Measurements from ENCODE around the gene YJU2. TPM values are rescaled to one million over a fixed set of nuclear protein-coding genes. Genes with fewer than 3 reads are reported as not detected.
A peak's percentile ranks its signal among the peaks of the same experiment; 100 is the strongest.
"Not testable (repeated sequence)": the region's sequence is repeated elsewhere in the genome, so short reads cannot be mapped to it uniquely, and the experiment has no call there.

The YJU2 gene
- total RNA-seq, 1 donor from 2014 or later = 12.3 TPM

DNA sequence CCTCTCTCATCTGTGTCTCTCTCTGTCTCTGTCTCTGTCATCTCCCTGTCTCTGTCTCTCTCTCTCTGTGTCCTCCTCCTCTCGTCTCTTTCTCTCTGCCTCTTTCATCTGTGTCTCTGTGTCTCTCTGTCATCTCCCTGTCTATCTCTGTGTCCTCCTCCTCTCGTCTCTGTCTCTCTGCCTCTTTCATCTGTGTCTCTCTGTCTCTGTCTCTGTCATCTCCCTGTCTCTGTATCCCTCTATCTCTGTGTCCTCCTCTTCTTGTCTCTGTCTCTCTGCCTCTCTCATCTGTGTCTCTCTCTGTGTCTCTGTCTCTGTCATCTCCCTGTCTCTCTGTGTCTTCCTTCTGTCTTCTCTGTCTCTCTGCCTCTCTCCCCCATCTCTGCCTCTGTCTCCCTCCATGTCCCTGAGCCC lies 18.1 kb upstream of the YJU2 start:
- DNase-seq (ENCODE audit: low spot score) = no peak

DNA sequence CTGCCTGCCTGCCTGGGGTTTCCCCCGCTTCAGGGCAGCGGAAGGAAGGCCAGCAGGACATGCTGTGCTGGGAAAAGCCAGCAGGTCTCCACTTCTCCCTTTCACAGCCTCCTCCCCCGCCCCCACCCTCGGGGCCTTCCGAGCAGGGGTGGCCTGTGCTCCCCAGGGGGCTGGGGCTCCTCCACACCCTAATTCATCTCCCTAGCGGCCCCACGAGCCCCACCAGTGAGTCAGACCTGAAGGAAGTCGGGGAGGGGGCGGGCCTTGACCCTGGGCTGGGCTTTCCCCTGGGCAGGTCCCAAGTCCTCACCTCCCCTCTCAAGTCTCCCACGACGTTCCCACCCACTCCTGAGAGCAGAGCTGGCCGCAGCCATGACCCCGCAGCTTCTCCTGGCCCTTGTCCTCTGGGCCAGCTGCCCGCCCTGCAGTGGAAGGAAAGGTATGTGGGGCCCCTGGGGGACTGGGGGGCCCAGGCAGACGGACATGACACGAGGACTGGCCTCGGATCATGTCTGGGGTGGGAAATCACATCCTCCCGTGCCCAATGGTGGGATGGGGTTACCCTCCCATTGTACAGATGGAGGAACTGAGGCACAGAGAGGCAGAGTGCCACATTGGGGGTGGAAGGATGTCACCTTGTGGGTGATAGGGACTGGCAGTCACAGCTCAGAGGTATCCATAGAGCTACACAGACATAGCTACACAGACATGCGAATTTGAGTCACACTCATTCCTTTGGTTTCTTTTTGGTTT lies 17.5 kb upstream of the YJU2 start, which contains the start of gene EBI3:
Gene EBI3, plus strand, starts transcription at position 345 of the 753 bp plus-strand sequence. Its CDS starts 28 bp downstream, at position 373.
- DNase-seq (ENCODE audit: low spot score) = peak; percentile 38

DNA sequence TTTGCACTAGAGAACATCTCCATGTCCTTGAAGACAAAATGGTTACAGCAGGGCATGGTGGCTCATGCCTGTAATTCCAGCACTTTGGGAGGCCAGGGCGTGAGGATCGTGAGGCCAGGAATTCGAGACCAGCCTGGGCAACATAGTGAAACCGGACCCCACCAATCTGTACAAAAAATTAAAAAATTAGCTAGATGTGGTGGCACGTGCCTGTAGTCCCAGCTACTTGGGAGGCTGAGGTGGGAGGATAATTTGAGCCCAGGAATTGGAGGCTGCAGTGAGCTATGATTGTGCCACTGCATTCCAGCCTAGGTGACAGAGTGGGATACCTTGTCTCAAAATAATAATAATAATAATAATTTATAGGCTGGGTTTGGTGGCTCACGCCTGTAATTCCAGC lies 16.6 kb upstream of the YJU2 start:
- not testable (repeated sequence) for DNase-seq (ENCODE audit: low spot score)

DNA sequence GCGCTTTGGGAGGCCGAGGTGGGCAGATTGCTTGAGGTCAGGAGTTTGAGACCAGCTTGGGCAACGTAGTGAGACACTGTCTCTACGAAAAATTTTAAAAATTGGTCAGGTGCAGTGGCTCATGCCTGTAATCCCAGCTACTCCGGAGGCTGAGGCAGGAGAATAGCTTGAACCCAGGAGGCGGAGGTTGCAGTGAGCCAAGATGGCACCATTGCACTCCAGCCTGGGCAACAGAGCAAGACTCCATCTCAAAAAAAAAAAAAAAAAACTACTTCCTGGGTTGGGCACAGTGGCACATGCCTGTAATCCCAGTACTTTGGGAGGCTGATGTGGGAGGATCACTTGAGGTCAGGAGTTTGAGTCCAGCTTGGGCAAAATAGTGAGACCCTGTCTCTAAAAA lies 15.4 kb upstream of the YJU2 start:
- DNase-seq (ENCODE audit: low spot score) = not testable (repeated sequence)

DNA sequence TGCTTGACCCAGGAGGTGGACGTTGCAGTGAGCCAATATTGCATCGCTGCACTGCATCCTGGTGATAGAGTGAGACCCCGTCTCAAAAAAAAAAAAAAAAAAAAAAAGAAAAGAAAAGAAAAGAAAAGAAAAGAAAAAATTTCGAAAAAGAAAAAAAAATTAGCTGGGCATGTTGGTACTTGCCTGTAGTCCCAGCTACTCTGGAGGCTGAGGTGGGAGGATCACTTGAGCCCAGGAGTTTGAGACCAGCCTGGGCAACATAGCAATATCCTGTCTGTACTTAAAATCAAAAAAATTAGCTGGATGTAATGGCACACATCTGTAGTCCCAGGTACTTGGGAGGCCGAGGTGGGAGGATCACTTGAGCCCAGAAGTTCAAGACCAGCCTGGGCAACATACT lies 14.7 kb upstream of the YJU2 start:
- not testable (repeated sequence) for DNase-seq (ENCODE audit: low spot score)

DNA sequence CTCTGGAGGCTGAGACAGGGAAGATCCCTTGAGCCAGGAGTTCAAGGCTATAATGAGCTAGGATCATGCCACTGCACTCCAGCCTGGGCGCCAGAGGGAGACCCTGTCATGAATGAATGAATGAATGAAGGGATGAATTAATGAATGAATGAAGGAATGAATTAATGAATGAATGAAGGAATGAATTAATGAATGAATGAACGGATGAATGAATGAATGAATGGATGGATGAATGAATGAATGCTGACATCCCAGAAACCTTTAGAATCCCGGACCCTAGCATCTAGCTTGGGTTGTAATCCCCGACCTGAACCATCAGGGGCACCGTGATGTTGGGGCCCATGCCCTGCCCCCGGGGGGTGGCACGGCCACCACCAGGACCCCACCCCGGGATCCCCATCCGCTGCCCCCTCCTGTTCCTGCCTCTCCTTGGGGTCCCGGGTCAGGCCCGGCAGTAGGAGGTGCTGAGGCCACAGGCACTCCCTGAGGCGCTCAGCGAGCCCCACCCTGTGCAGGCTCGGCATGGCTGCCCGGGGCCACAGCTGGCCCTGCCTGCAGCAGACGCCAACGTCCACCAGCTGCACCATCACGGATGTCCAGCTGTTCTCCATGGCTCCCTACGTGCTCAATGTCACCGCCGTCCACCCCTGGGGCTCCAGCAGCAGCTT lies 14.1 kb upstream of the YJU2 start:
- DNase-seq (ENCODE audit: low spot score) = no peak

DNA sequence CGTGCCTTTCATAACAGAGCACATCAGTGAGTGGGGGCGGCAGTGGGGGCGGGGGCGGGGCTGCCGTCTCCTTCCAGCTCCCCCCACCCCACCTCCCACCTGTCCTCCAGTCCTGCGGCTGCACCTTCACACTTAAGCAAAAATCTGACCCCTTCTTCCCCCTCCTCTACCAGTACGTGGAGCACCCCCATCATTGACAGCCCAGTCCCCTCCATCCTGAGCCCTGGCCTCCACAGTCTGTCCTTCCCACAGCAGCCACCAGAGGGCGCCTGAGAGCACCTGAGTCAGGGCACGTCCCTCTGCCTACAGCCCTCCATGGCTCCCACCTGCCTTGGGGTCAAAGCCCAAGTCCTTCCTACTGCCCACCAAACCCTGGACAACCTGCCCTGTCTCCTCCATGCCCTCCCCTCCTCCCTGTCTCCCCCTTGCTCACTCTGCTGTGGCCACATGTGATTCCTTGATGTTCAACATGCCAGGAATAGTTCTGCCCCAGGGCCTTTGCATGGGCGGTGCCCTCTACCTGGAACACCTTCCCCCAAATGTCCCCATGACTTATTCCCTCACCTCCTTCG lies 13.5 kb upstream of the YJU2 start:
- DNase-seq (ENCODE audit: low spot score) = no peak

DNA sequence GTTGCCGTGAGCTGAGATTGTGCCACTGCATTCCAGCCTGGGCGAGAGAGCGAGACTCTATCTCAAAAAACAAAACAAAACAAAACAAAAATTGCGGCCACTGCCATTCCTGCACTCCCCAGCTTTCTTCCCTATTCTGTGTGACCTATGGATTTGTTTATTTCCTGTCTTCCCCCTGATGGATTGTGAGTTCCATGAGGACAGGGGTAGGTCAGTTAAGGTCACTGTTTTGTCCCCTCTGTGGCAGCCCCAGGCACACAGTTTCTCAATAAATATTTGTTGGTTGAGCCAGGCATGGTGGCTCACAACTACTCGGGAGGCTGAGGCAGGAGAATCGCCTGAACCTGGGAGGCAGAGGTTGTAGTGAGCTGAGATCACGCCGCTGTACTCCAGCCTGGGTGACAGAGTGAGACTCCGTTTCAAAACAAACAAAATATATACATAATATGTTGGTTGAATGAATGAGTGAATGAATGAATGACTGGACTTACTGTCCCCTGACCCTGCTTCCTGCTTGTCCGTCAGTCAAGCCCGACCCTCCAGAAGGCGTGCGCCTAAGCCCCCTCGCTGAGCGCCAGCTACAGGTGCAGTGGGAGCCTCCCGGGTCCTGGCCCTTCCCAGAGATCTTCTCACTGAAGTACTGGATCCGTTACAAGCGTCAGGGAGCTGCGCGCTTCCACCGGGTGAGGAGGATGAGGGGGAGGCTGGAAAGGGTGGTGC lies 12.6 kb upstream of the YJU2 start:
- DNase-seq (ENCODE audit: low spot score) = no peak

DNA sequence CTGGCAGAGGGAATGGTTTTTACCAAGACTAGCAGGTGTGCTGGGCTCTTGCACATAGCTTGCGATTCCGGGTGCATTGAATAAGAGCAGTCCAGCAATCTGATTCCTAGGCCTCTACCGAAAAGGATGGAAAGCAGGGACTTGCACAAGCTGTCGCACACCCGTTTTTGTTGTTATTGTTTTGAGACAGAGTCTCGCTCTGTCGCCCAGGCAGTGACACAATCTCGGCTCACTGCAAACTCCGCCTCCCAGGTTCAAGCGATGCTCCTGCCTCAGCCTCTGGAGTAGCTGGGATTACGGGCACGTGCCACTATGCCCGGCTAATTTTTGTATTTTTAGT lies 12.0 kb upstream of the YJU2 start:
- DNase-seq (ENCODE audit: low spot score) = no peak

DNA sequence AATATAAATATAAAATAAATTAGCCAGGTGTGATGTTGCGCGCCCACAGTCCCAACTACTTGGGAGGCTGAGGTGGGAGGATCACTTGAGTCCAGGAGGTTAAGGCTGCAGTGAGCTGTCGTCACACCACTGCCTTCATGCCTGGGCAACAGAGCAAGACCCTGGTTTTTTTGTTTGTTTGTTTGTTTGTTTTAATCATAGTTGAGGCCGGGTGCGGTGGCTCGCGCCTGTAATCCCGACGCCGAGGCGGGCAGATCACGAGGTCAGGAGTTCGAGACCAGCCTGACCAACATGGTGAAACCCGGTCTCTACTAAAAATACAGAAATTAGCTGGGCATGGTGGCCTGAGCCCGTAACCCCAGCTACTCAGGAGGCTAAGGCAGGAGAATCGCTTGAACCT lies 9.4 kb upstream of the YJU2 start:
- not testable (repeated sequence) for DNase-seq (ENCODE audit: low spot score)

DNA sequence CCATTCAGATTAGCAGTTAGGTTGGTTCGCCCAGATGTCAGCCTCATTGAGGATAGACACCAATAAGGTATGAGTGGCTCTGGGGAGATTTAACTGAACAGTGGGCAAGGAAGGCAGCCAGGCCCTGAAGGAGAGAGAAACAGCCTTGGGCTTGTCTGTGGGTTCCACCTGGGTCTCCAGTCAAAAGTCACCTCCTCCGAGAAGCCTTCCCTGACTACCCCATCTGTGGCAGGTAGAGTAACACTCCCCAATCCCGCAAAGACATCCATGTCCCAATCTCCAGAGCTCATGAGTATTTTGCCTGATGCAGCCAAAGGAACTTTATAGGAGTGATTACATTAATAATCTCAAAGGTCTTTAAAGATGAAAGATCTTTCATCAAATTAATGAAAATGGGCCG lies 8.0 kb upstream of the YJU2 start:
- no peak for DNase-seq (ENCODE audit: low spot score)

DNA sequence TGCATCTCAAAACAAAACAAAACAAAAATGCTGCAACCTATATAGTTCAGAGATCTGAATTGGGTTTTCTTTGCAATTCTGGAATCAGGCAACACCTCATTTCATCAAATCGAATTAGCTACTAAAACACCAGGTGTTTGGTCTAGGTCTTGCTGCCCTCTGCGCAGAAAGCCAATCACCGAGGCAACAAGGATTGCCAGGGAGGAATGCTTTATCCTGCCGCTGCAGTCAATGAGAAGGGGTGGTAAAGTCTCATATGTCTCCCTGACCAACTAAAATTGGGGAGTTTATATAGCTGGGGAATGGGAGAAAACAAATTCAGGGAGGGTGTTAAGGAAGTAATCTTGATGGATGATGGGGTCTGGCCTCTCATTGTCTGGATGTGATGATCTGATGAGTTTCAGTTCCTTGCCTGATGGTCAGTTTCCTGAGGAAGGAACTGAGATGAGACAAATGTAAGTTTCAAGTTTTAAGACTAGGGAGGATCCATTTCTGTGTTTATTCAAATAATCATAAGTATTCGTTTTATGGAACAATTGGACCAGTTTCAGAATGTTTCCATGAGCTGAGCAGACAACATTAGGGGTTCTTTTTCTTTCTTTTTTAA lies 5.0 kb upstream of the YJU2 start:
- no peak for DNase-seq (ENCODE audit: low spot score)

DNA sequence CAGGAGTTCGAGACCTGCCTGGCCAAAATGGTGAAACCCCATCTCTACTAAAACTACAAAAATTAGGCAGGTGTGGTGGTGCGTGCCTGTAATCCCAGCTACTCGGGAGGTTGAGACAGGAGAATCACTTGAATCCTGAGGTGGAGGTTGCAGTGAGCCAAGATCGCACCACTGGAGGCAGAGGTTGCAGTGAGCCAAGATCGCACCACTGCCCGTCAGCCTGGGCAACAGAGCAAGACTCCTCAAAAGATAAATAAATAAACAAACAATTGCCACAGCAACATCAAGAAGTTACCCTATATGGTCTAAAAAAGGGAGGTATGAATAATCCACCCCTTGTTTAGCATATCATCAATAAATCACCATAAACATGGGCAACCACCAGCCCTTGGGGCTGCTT lies 942 bp upstream of the YJU2 start:
- DNase-seq (ENCODE audit: low spot score) = not testable (repeated sequence)

DNA sequence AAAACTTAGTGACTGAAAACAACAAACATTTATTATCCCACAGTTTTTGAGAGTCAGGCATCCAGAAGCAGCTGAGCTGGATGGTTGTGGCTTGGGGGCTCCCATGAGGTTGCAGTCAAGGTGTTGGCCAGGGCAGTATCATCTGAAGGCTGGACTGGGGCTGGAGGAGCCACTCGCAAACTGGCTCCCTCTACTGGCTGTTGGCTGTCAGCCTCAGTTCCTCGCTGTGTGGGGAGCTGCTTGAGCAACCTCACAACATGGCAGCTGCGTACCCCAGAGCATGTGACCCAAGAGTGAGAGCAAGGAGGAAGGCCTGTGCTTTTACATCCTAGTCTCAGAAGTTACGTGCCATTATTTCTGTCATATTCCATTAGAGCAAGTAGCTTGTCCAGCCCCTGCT lies 9.7 kb downstream of the YJU2 start:
- no peak for DNase-seq (ENCODE audit: low spot score)

DNA sequence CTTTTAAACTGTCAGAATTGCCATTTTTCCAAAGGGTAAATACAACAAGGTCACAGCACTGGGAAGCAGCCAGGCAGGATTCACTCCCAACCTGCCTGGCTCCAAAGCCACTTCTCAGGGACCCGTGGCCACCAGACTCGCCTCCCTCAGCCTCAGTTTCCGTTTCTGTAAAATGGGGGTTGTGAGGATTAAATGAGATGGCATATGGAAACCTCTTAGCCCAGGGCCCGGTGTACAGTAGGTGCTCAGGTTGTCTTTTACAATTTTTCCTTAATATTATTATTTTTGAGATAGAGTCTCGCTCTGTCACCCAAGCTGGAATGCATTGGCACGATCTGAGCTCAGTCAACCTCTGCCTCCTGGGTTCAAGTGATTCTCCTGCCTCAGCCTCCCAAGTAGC lies 10.1 kb downstream of the YJU2 start:
- no peak for DNase-seq (ENCODE audit: low spot score)

DNA sequence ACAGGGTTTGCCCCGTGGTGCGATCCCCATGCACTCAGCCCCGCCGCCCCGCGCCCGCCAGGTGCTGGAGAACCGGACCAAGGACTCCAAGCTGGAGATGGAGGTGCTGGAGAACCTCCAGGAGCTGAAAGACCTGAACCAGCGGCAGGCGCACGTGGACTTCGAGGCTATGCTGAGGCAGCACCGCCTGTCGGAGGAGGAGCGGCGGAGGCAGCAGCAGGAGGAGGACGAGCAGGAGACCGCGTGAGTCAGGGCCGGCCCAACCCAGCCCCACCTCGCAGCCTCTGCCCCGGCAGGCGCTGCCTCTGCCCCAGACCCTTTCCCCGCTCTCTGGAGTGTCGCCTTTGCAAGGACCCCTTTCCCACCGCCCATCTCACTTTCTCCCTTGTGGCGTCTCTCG lies 11.3 kb downstream of the YJU2 start:
- DNase-seq (ENCODE audit: low spot score) = no peak

DNA sequence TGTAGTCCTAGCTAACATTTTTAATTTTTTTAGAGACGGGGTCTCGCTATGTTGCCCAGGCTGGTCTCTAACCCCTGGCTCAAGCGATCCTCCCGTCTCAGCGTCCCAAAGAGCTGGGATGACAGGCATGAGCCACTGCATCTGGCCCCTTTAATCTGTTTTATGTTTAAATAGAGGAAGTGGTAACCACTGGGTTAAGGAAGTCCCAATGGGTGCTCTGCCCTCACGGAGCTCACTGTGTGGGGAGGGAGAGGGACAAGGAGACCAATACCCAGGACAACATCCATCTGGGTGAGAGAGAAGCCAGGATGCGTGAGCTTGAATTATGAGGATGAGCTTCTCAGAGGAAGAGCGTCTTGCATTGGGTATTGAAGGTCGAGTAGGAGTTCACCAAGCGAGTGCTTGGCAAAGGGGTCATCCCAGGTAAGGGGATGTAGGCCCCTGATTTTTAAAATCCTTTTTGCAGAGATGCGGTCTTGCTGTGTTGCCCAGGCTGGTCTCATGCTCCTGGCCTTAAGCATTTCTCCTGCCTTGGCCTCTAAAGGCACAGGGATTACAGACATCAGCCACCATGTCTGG lies 13.8 kb downstream of the YJU2 start:
- DNase-seq (ENCODE audit: low spot score) = no peak

DNA sequence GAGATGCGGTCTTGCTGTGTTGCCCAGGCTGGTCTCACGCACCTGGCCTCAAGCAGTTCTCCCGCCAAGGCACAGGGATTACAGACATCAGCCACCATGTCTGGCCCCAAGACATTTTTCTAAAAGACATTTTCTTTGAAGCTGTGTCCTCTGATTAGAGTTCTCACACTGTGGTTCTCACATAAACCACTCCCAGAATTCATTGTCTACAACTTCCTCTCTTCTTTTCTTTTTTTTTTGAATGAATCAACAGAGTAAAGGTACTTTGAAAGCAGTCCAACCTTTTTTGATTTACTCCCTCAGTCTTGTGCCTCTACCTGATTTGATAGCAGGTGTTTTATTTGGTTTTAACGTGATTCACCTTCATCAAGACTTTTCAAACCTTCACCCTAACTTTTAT lies 17.9 kb downstream of the YJU2 start:
- DNase-seq (ENCODE audit: low spot score) = no peak

DNA sequence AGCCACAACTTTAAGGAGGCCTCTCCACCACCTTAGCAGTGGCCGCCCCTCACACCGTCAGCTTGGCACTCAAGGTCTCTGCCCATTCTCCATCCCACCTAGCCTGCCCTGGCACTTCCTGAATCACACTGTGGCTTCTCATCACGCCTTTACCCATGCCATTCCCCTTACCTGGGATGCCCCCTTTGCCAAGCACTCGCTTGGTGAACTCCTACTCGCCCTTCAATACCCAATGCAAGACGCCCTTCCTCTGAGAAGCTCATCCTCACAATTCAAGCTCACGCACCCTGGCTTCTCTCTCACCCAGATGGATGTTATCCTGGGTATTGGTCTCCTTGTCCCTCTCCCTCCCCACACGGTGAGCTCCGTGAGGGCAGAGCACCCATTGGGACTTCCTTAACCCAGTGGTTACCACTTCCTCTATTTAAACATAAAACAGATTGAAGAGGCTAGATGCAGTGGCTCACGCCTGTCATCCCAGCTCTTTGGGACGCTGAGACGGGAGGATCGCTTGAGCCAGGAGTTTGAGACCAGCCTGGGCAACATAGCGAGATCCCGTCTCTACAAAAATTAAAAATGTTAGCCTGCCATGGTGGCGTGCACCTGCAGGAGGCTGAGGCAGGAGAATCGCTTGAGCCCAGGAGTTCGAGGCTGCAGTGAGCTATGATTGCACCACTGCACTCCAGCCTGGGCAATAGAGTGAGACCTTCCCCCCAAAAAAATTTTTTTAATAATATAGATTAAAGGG lies 19.5 kb downstream of the YJU2 start:
- DNase-seq (ENCODE audit: low spot score) = no peak

DNA sequence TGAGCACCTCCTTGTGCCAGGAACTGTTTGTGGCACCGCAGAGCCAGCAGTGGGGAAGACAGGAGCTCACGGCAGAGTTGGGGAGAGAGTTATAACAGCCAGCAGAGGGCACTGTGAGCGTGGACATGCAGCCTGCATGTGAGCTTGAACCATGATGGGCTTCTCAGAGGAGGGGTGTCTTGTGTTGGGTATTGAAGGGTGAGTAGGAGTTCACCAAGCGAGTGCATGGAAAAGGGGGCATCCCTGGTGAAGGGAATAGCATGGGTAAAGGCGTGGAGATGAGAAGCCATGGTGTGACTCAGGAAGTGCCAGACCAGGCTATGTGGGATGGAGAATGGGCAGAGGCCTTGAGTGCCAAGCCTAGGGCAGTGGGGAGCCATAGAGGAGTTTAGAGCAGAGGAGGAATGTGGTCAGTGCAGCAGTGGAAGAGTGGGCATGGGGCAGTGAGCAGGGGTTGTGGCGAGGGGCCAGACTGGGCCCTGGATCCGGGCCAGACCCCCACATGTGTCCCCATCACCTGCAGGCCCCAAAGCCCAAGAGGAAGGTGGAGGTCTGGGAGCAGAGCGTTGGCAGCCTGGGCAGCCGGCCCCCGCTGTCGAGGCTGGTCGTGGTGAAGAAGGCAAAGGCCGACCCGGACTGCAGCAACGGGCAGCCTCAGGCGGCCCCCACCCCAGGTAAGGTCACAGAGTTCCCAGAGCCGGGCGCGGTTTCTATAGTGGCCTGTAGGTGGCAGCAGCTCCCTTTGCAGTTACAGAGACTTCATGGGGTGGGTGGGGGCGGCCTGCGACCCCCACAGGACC lies 20.4 kb downstream of the YJU2 start:
- peak; percentile 11 for DNase-seq (ENCODE audit: low spot score)
